Testis (tissue), 2 donors: Measurements from ENCODE around the gene KRTAP22-2.

ENCODE experiments used
- CTCF ChIP-seq, 3 experiments: fragments of 450-650 bp in 2 of 3; fragments of 200-600 bp in 1 of 3; sonication (generic) in 1 of 3; IDR thresholded peaks; one replicate each; pipeline ENCODE4 v1.5.1; 2016 to 2019; ENCODE audit warnings: antibody characterized with exemption in 3 of 3, mild to moderate bottlenecking in 2 of 3, moderate library complexity in 1 of 3
- POLR2A ChIP-seq: fragments of 450-650 bp; IDR thresholded peaks from one replicate; pipeline ENCODE4 v1.6.1; 2017; ENCODE audit warnings: antibody characterized with exemption, mild to moderate bottlenecking, moderate library complexity

- no peak for TF ChIP-seq CTCF (IDR thresholded peaks at IDR 0.05)
- TF ChIP-seq POLR2A: no peak
These were observed 27.1 kb downstream of the KRTAP22-2 start for GRCh38 chr21:30563072-30563471.
